ENCODE results near the gene CLDN20. TPM values are rescaled to one million over a fixed set of nuclear protein-coding genes. Genes with fewer than 3 reads are reported as not detected.

The CLDN20 gene, protein sequence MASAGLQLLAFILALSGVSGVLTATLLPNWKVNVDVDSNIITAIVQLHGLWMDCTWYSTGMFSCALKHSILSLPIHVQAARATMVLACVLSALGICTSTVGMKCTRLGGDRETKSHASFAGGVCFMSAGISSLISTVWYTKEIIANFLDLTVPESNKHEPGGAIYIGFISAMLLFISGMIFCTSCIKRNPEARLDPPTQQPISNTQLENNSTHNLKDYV
- total RNA-seq (2022; extraction: Qiagen RNA extraction; ENCODE audit: low read depth), result not detected in 5 replicates

DNA sequence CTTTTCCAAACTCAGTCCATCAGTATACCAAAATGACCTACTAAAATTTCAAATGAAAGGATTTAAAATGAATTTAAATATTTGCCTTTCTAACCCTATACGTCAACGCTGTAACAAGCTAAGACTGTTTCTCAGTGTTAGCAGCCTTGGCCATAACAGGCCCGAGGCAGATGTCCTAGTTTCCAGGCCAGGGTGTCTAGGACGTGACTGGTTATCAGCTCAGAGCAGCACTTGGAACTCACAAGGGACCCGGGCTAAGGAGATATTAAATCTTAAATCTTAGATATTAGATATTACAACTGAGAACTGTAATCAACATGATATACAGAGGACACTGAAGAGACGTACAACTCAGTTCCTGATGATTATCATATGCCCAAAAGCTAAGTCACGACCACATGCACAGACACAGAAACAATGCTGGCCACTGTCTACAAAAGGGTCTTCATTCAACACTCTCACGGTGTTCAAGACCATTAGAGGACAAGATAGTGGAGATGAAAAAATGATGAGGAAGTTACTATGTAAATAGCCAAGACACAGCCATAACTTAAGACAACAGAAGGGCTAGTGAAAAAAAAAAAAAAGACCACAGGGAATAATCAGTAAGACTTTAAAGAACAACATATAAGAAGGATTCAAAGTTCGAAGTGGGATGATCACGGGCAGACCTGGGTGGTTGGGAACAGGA lies at the start of gene CLDN20:
TSS of gene CLDN20 (plus strand) at position 641 of the 691 bp plus-strand sequence. CDS start 11,707 bp downstream, outside the sequence.

DNA sequence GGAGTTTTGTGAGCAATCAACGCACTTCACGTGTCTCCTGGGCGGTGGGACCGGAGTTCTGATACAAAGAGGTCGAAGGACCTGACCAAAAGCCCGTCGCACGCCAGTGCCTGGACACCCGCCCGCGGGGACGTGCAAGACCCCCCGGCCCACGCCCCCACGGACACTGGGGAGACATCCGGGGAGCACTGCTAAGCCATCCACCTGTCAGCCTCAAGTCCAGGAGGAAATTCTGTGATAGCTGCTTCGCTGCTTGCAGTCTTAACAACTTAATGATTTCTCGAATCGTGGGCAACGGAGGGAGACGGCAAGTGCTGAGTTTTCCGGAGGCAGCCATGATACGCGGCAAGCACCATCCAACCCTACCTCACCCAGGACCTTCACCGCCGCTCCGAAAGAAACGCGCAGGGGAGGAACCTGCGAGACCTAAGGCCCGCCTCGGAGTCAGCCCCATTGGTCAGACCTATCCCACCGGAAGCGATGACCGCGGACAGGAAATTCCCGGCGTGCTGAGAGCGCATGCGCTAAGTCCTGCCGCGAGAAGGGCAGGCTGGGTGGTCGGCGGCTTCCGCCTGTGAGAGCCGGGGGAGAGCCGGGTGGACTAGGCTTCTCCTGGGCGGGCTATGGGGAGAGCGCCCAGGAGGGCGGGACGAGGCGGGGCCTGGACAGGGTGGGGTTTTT lies 50.4 kb downstream of the CLDN20 start, which contains the start of gene TFB1M:
TSS of gene TFB1M (minus strand) at position 393 of the 681 bp plus-strand sequence. CDS start at position 337, 56 bp downstream.

Other genes starting within 250 kb of the CLDN20 start
- 7.0 to 10.3 TPM (median 8.5 TPM) in 5 replicates for gene TFB1M, start 50.5 kb downstream of the CLDN20 start, total RNA-seq (2022; extraction: Qiagen RNA extraction; ENCODE audit: low read depth)
- not detected in 5 replicates for gene NOX3, start 191.8 kb downstream of the CLDN20 start, total RNA-seq (2022; extraction: Qiagen RNA extraction; ENCODE audit: low read depth)

Data from A549 treated with CpdA at 1 μM for 4 hours (cell line).